Keratinocyte (primary cell): ENCODE measurements around the gene SSX2IP. TPM values are rescaled to one million over a fixed set of nuclear protein-coding genes. Genes with fewer than 3 reads are reported as not detected.

Experiments used
- DNase-seq: peaks from one replicate; pipeline ENCODE4 v3.0.0-alpha.2; 2011; ENCODE audit warnings: low read depth, missing footprints, low spot score
- FAIRE-seq: peaks from 2 replicates; lab custom pipeline; 2011; peaks lifted over from hg19 to GRCh38; lab: Jason Lieb, UNC
- H2AFZ ChIP-seq: 2 replicates; pipeline ENCODE4 v1.6.0; 2012; ENCODE audit warnings: low read length, control low read depth, inconsistent platforms; ENCODE audit not compliant: control insufficient read depth
- H3K27ac ChIP-seq: 2 replicates; pipeline ENCODE4 v1.5.1; 2011; ENCODE audit warnings: low read length; ENCODE audit not compliant: control insufficient read depth, insufficient read depth
- H3K27me3 ChIP-seq: 3 replicates; pipeline ENCODE4 v1.6.0; 2011; ENCODE audit warnings: low read length; ENCODE audit not compliant: control insufficient read depth, insufficient read depth; ENCODE audit errors: extremely low read depth
- H3K36me3 ChIP-seq, 2 experiments: 2 replicates in 1 of 2; 3 replicates in 1 of 2; pipeline ENCODE4 v1.5.1; 2011; ENCODE audit warnings: low read length in 2 of 2, mild to moderate bottlenecking in 1 of 2; ENCODE audit not compliant: control insufficient read depth in 2 of 2, insufficient read depth in 2 of 2; ENCODE audit errors: extremely low read depth in 1 of 2
- H3K4me1 ChIP-seq: 3 replicates; pipeline ENCODE4 v1.5.1; 2011; ENCODE audit warnings: low read length; ENCODE audit not compliant: control insufficient read depth, insufficient read depth; ENCODE audit errors: extremely low read depth
- H3K4me2 ChIP-seq: 3 replicates; pipeline ENCODE4 v1.6.0; 2011; ENCODE audit warnings: low read depth, low read length; ENCODE audit not compliant: control insufficient read depth, insufficient read depth; ENCODE audit errors: extremely low read depth
- H3K4me3 ChIP-seq, 3 experiments: fragments of 200-600 bp in 1 of 3; sonication (generic) in 1 of 3; 2 replicates in 2 of 3; 3 replicates in 1 of 3; pipeline ENCODE4 v1.5.1; 2011 to 2016; ENCODE audit warnings: low read length in 3 of 3, mild to moderate bottlenecking in 3 of 3, control low read depth in 2 of 3, inconsistent platforms in 1 of 3, low read depth in 1 of 3, mixed read lengths in 1 of 3, mixed run types in 1 of 3, moderate library complexity in 1 of 3; ENCODE audit not compliant: control insufficient read depth in 2 of 3, insufficient read depth in 2 of 3; ENCODE audit errors: extremely low read depth in 1 of 3
- H3K79me2 ChIP-seq: 2 replicates; pipeline ENCODE4 v1.6.0; 2012; ENCODE audit warnings: low read length; ENCODE audit not compliant: control insufficient read depth, insufficient read depth
- H3K9ac ChIP-seq: 3 replicates; pipeline ENCODE4 v1.6.0; 2011; ENCODE audit warnings: low read length; ENCODE audit not compliant: control insufficient read depth, insufficient read depth; ENCODE audit errors: extremely low read depth
- H3K9me1 ChIP-seq: 3 replicates; pipeline ENCODE4 v1.6.0; 2011; ENCODE audit warnings: low read length; ENCODE audit not compliant: control insufficient read depth, insufficient read depth; ENCODE audit errors: extremely low read depth
- H3K9me3 ChIP-seq: 2 replicates; pipeline ENCODE4 v1.5.1; 2012; ENCODE audit warnings: low read depth, low read length; ENCODE audit not compliant: control insufficient read depth
- H4K20me1 ChIP-seq: 3 replicates; pipeline ENCODE4 v1.6.0; 2011; ENCODE audit warnings: low read length; ENCODE audit not compliant: control insufficient read depth, insufficient read depth; ENCODE audit errors: extremely low read depth
- EZH2 ChIP-seq: IDR thresholded peaks from one replicate; pipeline ENCODE4 v1.6.1; 2012; ENCODE audit warnings: inconsistent platforms, mild to moderate bottlenecking, low read length, moderate library complexity
- dilution Hi-C: fragments of 300-500 bp; cut with MboI; formaldehyde crosslinking; loops from one replicate; pipeline ENCODE4 v1.7.0; 2020; ENCODE audit warnings: low sequenced_read_pairs; ENCODE audit not compliant: extremely low pct_ligation_motif_present
- polyA plus RNA-seq, 5 experiments: library from polyadenylated mRNA; depleted of rRNA in 3 of 5; stranded (reverse) in 3 of 5; stranded (forward) in 1 of 5; unstranded in 1 of 5; fragments of >200 nt; gene quantifications; 1 replicate in 1 of 5; 2 replicates in 3 of 5; 3 replicates in 1 of 5; pipeline versions ENCODE4 v1.2.1 to v1.2.3, GENCODE V29; 2011 to 2012; ENCODE audit warnings: missing spikeins in 2 of 5, low read depth in 1 of 5, low replicate concordance in 1 of 5
- TF ChIP-seq, protein P1 (sequence below), 3 experiments: IDR thresholded peaks in 1 of 3; conservative IDR thresholded peaks in 1 of 3; optimal IDR thresholded peaks in 1 of 3; 2 replicates in 2 of 3; 3 replicates in 1 of 3; pipeline versions ENCODE3 to v1.5.1; 2011; ENCODE audit warnings: low read length in 3 of 3, mild to moderate bottlenecking in 3 of 3, moderate library complexity in 2 of 3, control low read depth in 1 of 3, inconsistent platforms in 1 of 3; ENCODE audit not compliant: insufficient read depth in 2 of 3; ENCODE audit errors: extremely low read depth in 1 of 3

Gene SSX2IP
- polyA plus RNA-seq, 1 donor (not counting 4 experiments of a cell fraction or from before 2014, with no cell fraction given) = 13.0 TPM

DNA sequence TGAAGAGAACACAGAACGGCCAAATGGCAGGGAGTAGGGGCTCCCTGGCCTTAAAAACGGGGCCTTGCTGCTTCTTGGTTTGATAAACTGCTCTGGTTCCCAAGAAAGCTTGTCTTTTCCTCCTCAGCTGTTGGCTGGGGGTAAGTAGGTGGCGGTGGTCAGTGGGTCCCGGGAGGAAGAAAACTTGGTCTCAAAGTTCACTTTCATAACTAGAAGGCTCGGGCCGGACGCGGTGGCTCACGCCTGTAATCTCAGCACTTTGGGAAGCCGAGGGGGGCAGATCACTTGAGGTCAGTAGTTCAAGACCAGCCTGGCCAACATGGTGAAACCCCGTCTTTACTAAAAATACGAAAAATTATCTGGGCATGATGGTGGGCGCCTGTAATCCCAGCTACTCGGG lies 68.7 kb downstream of the SSX2IP start:
- Histone ChIP-seq H3K9me1 (no peaks in the 10 kb centered on the region), H3K36me3 (no peaks in the 10 kb centered on the region), H3K27ac (no peak overlapping the region), H3K4me3 (no peak overlapping the region), H3K79me2 (no peaks in the 10 kb centered on the region), H4K20me1 (no peaks in the 10 kb centered on the region), H3K9ac (no peak overlapping the region), H3K27me3 (no peaks in the 10 kb centered on the region), H2AFZ (no peak overlapping the region), H3K9me3 (no peaks in the 10 kb centered on the region), H3K4me2 (no peak overlapping the region), H3K4me1 (peaks cover 9% of the 10 kb centered on the region)
- no peak for DNase-seq
- TF ChIP-seq, protein P1, sequence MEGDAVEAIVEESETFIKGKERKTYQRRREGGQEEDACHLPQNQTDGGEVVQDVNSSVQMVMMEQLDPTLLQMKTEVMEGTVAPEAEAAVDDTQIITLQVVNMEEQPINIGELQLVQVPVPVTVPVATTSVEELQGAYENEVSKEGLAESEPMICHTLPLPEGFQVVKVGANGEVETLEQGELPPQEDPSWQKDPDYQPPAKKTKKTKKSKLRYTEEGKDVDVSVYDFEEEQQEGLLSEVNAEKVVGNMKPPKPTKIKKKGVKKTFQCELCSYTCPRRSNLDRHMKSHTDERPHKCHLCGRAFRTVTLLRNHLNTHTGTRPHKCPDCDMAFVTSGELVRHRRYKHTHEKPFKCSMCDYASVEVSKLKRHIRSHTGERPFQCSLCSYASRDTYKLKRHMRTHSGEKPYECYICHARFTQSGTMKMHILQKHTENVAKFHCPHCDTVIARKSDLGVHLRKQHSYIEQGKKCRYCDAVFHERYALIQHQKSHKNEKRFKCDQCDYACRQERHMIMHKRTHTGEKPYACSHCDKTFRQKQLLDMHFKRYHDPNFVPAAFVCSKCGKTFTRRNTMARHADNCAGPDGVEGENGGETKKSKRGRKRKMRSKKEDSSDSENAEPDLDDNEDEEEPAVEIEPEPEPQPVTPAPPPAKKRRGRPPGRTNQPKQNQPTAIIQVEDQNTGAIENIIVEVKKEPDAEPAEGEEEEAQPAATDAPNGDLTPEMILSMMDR (optimal IDR thresholded peaks at IDR 0.05 in 1 of 3, IDR thresholded peaks at IDR 0.05 in 1 of 3, conservative IDR thresholded peaks at IDR 0.05 in 1 of 3; ENCODE audit: extremely low read depth in 1 of 3, insufficient read depth in 2 of 3, low read length in 3 of 3) = no peak
- dilution Hi-C loops = no loop called here
- FAIRE-seq = no peak

DNA sequence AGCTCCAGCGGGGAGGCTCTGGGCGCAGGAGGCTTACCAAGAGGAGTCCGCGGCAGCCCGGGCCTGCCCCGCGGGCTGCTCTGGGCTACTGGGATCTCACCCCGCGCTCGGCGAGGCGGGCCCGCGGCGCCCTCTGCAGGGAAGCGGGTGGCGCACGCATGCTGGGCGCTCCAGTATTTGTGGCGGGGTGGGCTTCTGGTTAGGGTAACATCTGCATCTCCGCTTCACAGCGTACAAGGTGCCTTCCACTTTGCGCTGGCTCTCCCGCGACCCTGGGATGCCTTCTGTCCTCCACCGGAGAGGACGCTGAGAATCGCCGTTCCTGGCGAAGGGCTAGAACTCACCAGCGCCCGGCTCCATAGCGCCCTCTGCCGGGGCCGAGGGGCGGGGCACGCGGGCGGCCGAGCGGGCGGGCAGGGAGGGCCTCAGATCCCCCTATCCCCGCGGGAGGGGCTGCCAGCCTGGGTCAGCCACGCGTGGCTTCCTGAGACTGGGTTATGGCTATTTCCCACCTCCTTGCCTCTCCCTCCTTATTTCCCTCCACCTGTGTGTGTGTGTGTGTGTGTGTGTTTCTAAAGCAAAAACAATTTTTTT lies 69.4 kb downstream of the SSX2IP start:
- Histone ChIP-seq H3K9me3 (no peaks in the 10 kb centered on the region), H3K27ac (peak overlapping the region; percentile 56), H3K79me2 (no peaks in the 10 kb centered on the region), H3K9me1 (no peaks in the 10 kb centered on the region), H3K4me2 (peak overlapping the region; percentile 59), H4K20me1 (no peaks in the 10 kb centered on the region), H3K27me3 (no peaks in the 10 kb centered on the region), H3K4me3 (peak overlapping the region; percentile 43 to 57 (median 55)), H3K36me3 (no peaks in the 10 kb centered on the region), H3K9ac (peak overlapping the region; percentile 65), H2AFZ (peak overlapping the region; percentile 95), H3K4me1 (peaks cover 9% of the 10 kb centered on the region)
- TF ChIP-seq, protein P1 (optimal IDR thresholded peaks at IDR 0.05 in 1 of 3, IDR thresholded peaks at IDR 0.05 in 1 of 3, conservative IDR thresholded peaks at IDR 0.05 in 1 of 3; ENCODE audit: extremely low read depth in 1 of 3, insufficient read depth in 2 of 3, low read length in 3 of 3) = peak; percentile 57 to 88 (median 63)
- no peak for TF ChIP-seq EZH2
- FAIRE-seq (no peak), DNase-seq (no peak)
- dilution Hi-C loops = no loop called here
